Measurements from ENCODE around the gene SPHKAP.

The SPHKAP gene

GRCh38 chr2:228102949-228103348 lies 78.5 kb downstream of the SPHKAP start:
- no peak for DNase-seq (ENCODE audit: low read depth)
- TF ChIP-seq CTCF (IDR thresholded peaks at IDR 0.05; ENCODE audit: control insufficient read depth, extremely low read depth, insufficient read depth): no peak
- no peak overlapping the region for H3K4me3 ChIP-seq (ENCODE audit: low read depth, low read length)

GRCh38 chr2:228094377-228094921 lies 87.0 kb downstream of the SPHKAP start:
- TF ChIP-seq CTCF (IDR thresholded peaks at IDR 0.05; ENCODE audit: control insufficient read depth, extremely low read depth, insufficient read depth): no peak
- DNase-seq (ENCODE audit: low read depth): no peak
- no peak overlapping the region for H3K4me3 ChIP-seq (ENCODE audit: low read depth, low read length)

GRCh38 chr2:228092056-228092455 lies 89.4 kb downstream of the SPHKAP start:
- DNase-seq (ENCODE audit: low read depth): no peak
- no peak for TF ChIP-seq CTCF (IDR thresholded peaks at IDR 0.05; ENCODE audit: control insufficient read depth, extremely low read depth, insufficient read depth)
- no peak overlapping the region for H3K4me3 ChIP-seq (ENCODE audit: low read depth, low read length)

- DNase-seq (ENCODE audit: low read depth): no peak
- TF ChIP-seq CTCF (IDR thresholded peaks at IDR 0.05; ENCODE audit: control insufficient read depth, extremely low read depth, insufficient read depth): no peak
- H3K4me3 ChIP-seq (ENCODE audit: low read depth, low read length): no peak overlapping the region
Observed at GRCh38 chr2:228086561-228086960, 94.9 kb downstream of the SPHKAP start.

GRCh38 chr2:228084717-228085116 lies 96.8 kb downstream of the SPHKAP start:
- H3K4me3 ChIP-seq (ENCODE audit: low read depth, low read length): no peak overlapping the region
- TF ChIP-seq CTCF (IDR thresholded peaks at IDR 0.05; ENCODE audit: control insufficient read depth, extremely low read depth, insufficient read depth): no peak
- no peak for DNase-seq (ENCODE audit: low read depth)

- no peak for DNase-seq (ENCODE audit: low read depth)
- no peak for TF ChIP-seq CTCF (IDR thresholded peaks at IDR 0.05; ENCODE audit: control insufficient read depth, extremely low read depth, insufficient read depth)
- H3K4me3 ChIP-seq (ENCODE audit: low read depth, low read length): no peak overlapping the region
Observed at GRCh38 chr2:228083131-228083530, 98.4 kb downstream of the SPHKAP start.

- no peak overlapping the region for H3K4me3 ChIP-seq (ENCODE audit: low read depth, low read length)
- no peak for DNase-seq (ENCODE audit: low read depth)
- no peak for TF ChIP-seq CTCF (IDR thresholded peaks at IDR 0.05; ENCODE audit: control insufficient read depth, extremely low read depth, insufficient read depth)
Observed at GRCh38 chr2:228082571-228082970, 98.9 kb downstream of the SPHKAP start.
